ENCODE measurements around the gene GLB1L2.

Gene GLB1L2

GRCh38 chr11:134393638-134394037 is 61.9 kb downstream of the GLB1L2 start:
- no peaks in the 10 kb centered on the region for H3K9me3 ChIP-seq (ENCODE audit: low read depth, low read length)

DNA sequence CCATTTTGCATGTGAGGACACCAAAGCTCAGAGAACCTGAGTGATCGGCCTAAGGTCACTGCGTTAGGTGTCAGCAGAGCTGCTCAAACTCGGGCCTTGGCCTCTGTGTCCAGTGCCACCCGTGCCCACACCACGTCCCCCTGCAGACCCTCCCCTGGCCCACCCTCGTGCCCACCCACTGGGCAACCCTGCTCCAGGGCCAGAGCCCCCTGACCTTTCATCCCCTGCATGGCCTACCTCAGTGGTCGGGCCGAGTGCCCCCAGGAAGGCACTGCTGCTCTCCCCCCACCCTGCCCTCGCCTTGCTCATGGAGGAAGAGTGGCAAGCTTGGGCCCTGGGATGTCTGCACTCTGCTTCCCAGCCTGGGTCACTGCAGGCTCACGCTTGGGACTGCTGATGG is 62.5 kb downstream of the GLB1L2 start:
- no peak overlapping the region for H3K9ac ChIP-seq (ENCODE audit: insufficient read length)
- H3K4me3 ChIP-seq, result no peak overlapping the region
- no peak for TF ChIP-seq POLR2AphosphoS5 (IDR thresholded peaks at IDR 0.05; ENCODE audit: borderline replicate concordance, low read depth, low read length)
- H3K36me3 ChIP-seq (ENCODE audit: insufficient read depth, low read length), result no peaks in the 10 kb centered on the region
- no peak for DNase-seq (ENCODE audit: low read depth, low spot score)
- no peaks in the 10 kb centered on the region for H3K9me3 ChIP-seq (ENCODE audit: low read depth, low read length)
- no peak overlapping the region for H3K27ac ChIP-seq

More at GRCh38 chr11:134393638-134394037, 61.9 kb downstream of the GLB1L2 start:
- no peak overlapping the region for H3K27ac ChIP-seq
- DNase-seq (ENCODE audit: low read depth, low spot score), result no peak
- H3K36me3 ChIP-seq (ENCODE audit: insufficient read depth, low read length), result no peaks in the 10 kb centered on the region
- no peak overlapping the region for H3K4me3 ChIP-seq
- TF ChIP-seq FOXP2 (optimal IDR thresholded peaks at IDR 0.05; ENCODE audit: control extremely low read depth, extremely low read length, insufficient read depth), result no peak
- TF ChIP-seq EZH2 (IDR thresholded peaks at IDR 0.05), result no peak
- TF ChIP-seq POLR2AphosphoS5 (IDR thresholded peaks at IDR 0.05; ENCODE audit: borderline replicate concordance, low read depth, low read length), result no peak
- no peak overlapping the region for H3K9ac ChIP-seq (ENCODE audit: insufficient read length)

- no peak overlapping the region for H3K4me3 ChIP-seq
- DNase-seq (ENCODE audit: low read depth, low spot score), result no peak
- no peak overlapping the region for H3K9ac ChIP-seq (ENCODE audit: insufficient read length)
- H3K36me3 ChIP-seq (ENCODE audit: insufficient read depth, low read length), result no peaks in the 10 kb centered on the region
- no peak for TF ChIP-seq FOXP2 (optimal IDR thresholded peaks at IDR 0.05; ENCODE audit: control extremely low read depth, extremely low read length, insufficient read depth)
- no peak for TF ChIP-seq POLR2AphosphoS5 (IDR thresholded peaks at IDR 0.05; ENCODE audit: borderline replicate concordance, low read depth, low read length)
- TF ChIP-seq EZH2 (IDR thresholded peaks at IDR 0.05), result no peak
- no peaks in the 10 kb centered on the region for H3K9me3 ChIP-seq (ENCODE audit: low read depth, low read length)
- H3K27ac ChIP-seq, result no peak overlapping the region
Observed at GRCh38 chr11:134395002-134395401, 63.2 kb downstream of the GLB1L2 start.

DNA sequence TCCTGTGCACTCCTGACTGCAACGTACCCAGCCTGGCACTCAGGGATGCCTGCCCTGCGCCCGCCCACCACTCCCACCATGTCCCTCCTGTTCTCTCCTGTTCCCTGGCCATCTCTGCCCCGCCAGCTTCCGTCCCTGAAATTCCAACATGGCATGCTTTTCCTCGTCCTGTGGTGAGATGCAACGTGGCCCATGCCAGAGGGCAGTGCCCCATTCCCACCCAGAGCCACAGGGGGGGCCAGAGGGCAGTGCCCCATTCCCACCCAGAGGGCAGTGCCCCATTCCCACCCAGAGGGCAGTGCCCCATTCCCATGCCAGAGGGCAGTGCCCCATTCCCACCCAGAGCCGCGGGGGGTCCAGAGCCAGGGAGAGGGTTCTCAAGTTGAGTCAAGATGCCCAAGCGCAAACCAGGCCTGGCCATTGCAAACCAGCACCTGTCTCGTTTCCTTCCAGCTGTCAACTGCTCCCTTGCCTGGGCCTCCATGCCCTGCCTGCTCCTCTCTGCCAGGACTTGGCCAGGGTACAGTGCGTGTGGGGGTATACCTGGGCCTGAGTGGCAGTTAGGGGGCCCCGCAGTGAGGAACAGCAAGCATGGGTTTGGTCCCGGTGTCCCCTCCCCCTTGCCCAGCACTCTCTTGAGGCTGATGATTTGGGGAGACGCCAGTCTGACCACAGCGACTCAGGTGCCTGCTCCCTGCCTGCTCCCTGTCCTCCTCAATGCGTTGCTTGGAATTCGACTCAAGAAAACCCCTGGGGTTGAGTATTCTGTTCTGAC is 65.7 kb downstream of the GLB1L2 start:
- H3K36me3 ChIP-seq (ENCODE audit: insufficient read depth, low read length), result no peaks in the 10 kb centered on the region
- no peak for DNase-seq (ENCODE audit: low read depth, low spot score)
- H3K9me3 ChIP-seq (ENCODE audit: low read depth, low read length), result no peaks in the 10 kb centered on the region
- TF ChIP-seq POLR2AphosphoS5 (IDR thresholded peaks at IDR 0.05; ENCODE audit: borderline replicate concordance, low read depth, low read length), result no peak
- TF ChIP-seq FOXP2 (optimal IDR thresholded peaks at IDR 0.05; ENCODE audit: control extremely low read depth, extremely low read length, insufficient read depth), result no peak
- TF ChIP-seq EZH2 (IDR thresholded peaks at IDR 0.05), result no peak
- H3K9ac ChIP-seq (ENCODE audit: insufficient read length), result no peak overlapping the region
- no peak overlapping the region for H3K27ac ChIP-seq
- H3K4me3 ChIP-seq, result no peak overlapping the region

- Histone ChIP-seq H3K36me3 (ENCODE audit: insufficient read depth, low read length) (no peaks in the 10 kb centered on the region), H3K4me3 (no peak overlapping the region), H3K27ac (no peak overlapping the region), H3K9me3 (ENCODE audit: low read depth, low read length) (no peaks in the 10 kb centered on the region), H3K9ac (ENCODE audit: insufficient read length) (no peak overlapping the region)
- no peak for DNase-seq (ENCODE audit: low read depth, low spot score)
- TF ChIP-seq POLR2AphosphoS5 (IDR thresholded peaks at IDR 0.05; ENCODE audit: borderline replicate concordance, low read depth, low read length) (no peak), EZH2 (IDR thresholded peaks at IDR 0.05) (no peak), FOXP2 (optimal IDR thresholded peaks at IDR 0.05; ENCODE audit: control extremely low read depth, extremely low read length, insufficient read depth) (no peak)
Observed at GRCh38 chr11:134398079-134398444, 66.3 kb downstream of the GLB1L2 start.

DNA sequence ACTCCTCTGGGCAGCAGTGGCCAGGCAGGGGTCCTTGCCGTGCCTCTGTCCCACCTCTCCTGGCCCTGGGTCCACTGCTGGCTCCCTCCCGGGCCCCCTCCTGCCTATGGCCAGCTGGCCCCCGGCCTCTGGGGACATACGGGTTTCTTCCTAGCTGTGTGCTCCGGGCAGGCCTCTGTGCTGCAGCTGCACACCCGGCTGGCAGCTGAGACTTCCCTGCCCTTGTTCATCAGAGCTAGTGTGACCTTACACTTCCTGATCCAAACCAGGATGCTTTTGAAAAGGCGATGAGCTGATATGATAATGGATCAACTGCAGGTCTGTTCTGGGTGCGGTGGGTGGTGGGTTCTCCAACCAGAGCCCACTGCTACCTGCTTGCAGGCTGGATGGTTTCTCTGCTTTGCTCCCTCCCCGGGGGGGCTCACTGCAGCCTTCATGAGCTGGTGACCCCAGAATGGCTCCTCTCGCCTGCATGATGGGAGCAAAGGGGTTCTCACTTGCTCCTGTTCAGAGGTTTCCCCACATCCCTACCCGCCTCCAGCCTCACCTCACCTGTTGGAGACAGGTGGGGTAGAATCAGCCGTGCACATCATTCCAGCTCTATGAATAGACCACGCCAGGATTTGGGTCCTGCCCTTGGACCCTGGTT is 67.0 kb downstream of the GLB1L2 start:
- no peaks in the 10 kb centered on the region for H3K36me3 ChIP-seq (ENCODE audit: insufficient read depth, low read length)
- DNase-seq (ENCODE audit: low read depth, low spot score), result no peak
- no peak overlapping the region for H3K9ac ChIP-seq (ENCODE audit: insufficient read length)
- no peak overlapping the region for H3K27ac ChIP-seq
- H3K4me3 ChIP-seq, result no peak overlapping the region
- TF ChIP-seq FOXP2 (optimal IDR thresholded peaks at IDR 0.05; ENCODE audit: control extremely low read depth, extremely low read length, insufficient read depth) (no peak), EZH2 (IDR thresholded peaks at IDR 0.05) (no peak), POLR2AphosphoS5 (IDR thresholded peaks at IDR 0.05; ENCODE audit: borderline replicate concordance, low read depth, low read length) (no peak)
- no peaks in the 10 kb centered on the region for H3K9me3 ChIP-seq (ENCODE audit: low read depth, low read length)

GRCh38 chr11:134399293-134399654 is 67.5 kb downstream of the GLB1L2 start:
- DNase-seq (ENCODE audit: low read depth, low spot score), result no peak
- H3K9me3 ChIP-seq (ENCODE audit: low read depth, low read length), result no peaks in the 10 kb centered on the region
- no peak overlapping the region for H3K4me3 ChIP-seq
- no peak for TF ChIP-seq EZH2 (IDR thresholded peaks at IDR 0.05)
- TF ChIP-seq POLR2AphosphoS5 (IDR thresholded peaks at IDR 0.05; ENCODE audit: borderline replicate concordance, low read depth, low read length), result no peak
- no peaks in the 10 kb centered on the region for H3K36me3 ChIP-seq (ENCODE audit: insufficient read depth, low read length)
- no peak overlapping the region for H3K27ac ChIP-seq
- H3K9ac ChIP-seq (ENCODE audit: insufficient read length), result no peak overlapping the region

DNA sequence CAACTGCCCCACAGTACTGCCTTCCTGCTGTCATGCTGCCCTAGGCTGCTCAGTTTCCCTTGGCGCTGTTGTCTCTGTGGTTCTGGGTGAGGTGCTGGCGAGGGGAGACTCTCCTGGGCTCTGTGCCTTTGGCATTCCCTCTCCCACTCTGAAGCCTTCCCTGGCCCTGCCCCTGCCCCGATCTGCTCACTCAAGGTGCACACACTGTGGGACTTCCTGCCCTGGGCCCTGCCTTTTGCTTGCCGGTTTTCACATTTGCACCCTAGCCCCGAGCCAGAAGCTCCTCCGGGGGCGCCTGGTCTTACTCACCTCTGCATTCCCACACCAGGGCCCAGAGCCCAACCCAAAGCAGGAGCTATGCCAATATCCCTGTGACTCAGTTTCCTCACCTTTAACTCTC is 68.2 kb downstream of the GLB1L2 start:
- H3K4me3 ChIP-seq, result no peak overlapping the region
- no peak for TF ChIP-seq EZH2 (IDR thresholded peaks at IDR 0.05)
- no peak for TF ChIP-seq FOXP2 (optimal IDR thresholded peaks at IDR 0.05; ENCODE audit: control extremely low read depth, extremely low read length, insufficient read depth)
- TF ChIP-seq POLR2AphosphoS5 (IDR thresholded peaks at IDR 0.05; ENCODE audit: borderline replicate concordance, low read depth, low read length), result no peak
- no peak for DNase-seq (ENCODE audit: low read depth, low spot score)
- H3K9ac ChIP-seq (ENCODE audit: insufficient read length), result no peak overlapping the region
- no peaks in the 10 kb centered on the region for H3K9me3 ChIP-seq (ENCODE audit: low read depth, low read length)
- no peaks in the 10 kb centered on the region for H3K36me3 ChIP-seq (ENCODE audit: insufficient read depth, low read length)
- no peak overlapping the region for H3K27ac ChIP-seq

Measured in SK-N-MC (cell line).